WTC11 (cell line): Measurements from ENCODE around the gene DGUOK. TPM values are rescaled to one million over a fixed set of nuclear protein-coding genes. Genes with fewer than 3 reads are reported as not detected.

Experiments used
- ATAC-seq: fragments of 200-7000 bp; cut with Tn5 transposase; 2 replicates; pipeline ENCODE4 v1.10.0; 2021; ENCODE audit warnings: mild to moderate bottlenecking, moderate library complexity
- CTCF ChIA-PET: fragments of 300-600 bp; sonication (Branson Sonifier 250); formaldehyde crosslinking; loops from one replicate; lab custom pipeline; 2021; ENCODE audit warnings: antibody characterized with exemption; lab: Charles Lee
- POLR2A ChIA-PET: fragments of 350-600 bp; sonication (Branson Sonifier 250); formaldehyde crosslinking; loops from one replicate; lab custom pipeline; 2021; ENCODE audit warnings: antibody characterized with exemption; lab: Charles Lee
- DNase-seq: peaks from one replicate; pipeline ENCODE4 v3.0.0; 2021; ENCODE audit warnings: low spot score
- H3K27ac Mint-ChIP-seq: 2 replicates; pipeline ENCODE4 v1.8.0; 2021; ENCODE audit warnings: mixed read lengths
- H3K27me3 Mint-ChIP-seq: 2 replicates; pipeline ENCODE4 v1.8.0; 2021; ENCODE audit warnings: low read depth, mild to moderate bottlenecking, moderate library complexity, mixed read lengths
- H3K36me3 Mint-ChIP-seq: 2 replicates; pipeline ENCODE4 v1.8.0; 2021; ENCODE audit warnings: mixed read lengths
- H3K4me1 Mint-ChIP-seq: 2 replicates; pipeline ENCODE4 v1.8.0; 2022; ENCODE audit warnings: mixed read lengths
- H3K4me3 Mint-ChIP-seq: 2 replicates; pipeline ENCODE4 v1.8.0; 2021; ENCODE audit warnings: mild to moderate bottlenecking, moderate library complexity, mixed read lengths
- H3K9me3 Mint-ChIP-seq: 2 replicates; pipeline ENCODE4 v1.8.0; 2021; ENCODE audit warnings: mixed read lengths
- ATF1 ChIP-seq: sonication (generic); formaldehyde crosslinking; IDR thresholded peaks from 2 replicates; pipeline ENCODE4 v1.8.1; 2023; ENCODE audit warnings: mild to moderate bottlenecking, moderate library complexity, missing genetic modification reagents
- ATF3 ChIP-seq: sonication (generic); formaldehyde crosslinking; conservative IDR thresholded peaks from 2 replicates; pipeline ENCODE4 v1.8.1; 2022; ENCODE audit warnings: mild to moderate bottlenecking, missing genetic modification reagents
- CBFB ChIP-seq: sonication (generic); formaldehyde crosslinking; IDR thresholded peaks from 2 replicates; pipeline ENCODE4 v1.8.1; 2022; ENCODE audit warnings: mild to moderate bottlenecking, low read depth, missing genetic modification reagents
- CDX4 ChIP-seq: fragments of 250-450 bp; sonication (Bioruptor Pico); IDR thresholded peaks from 2 replicates; pipeline ENCODE4 v1.9.0; 2021; ENCODE audit warnings: moderate library complexity, mild to moderate bottlenecking, inconsistent platforms, borderline replicate concordance
- ELF4 ChIP-seq: sonication (generic); formaldehyde crosslinking; IDR thresholded peaks from 2 replicates; pipeline ENCODE4 v1.8.1; 2022; ENCODE audit warnings: low read depth, mild to moderate bottlenecking, moderate library complexity, missing genetic modification reagents
- GABPB1 ChIP-seq: sonication (generic); formaldehyde crosslinking; IDR thresholded peaks from 2 replicates; pipeline ENCODE4 v1.8.1; 2023; ENCODE audit warnings: mild to moderate bottlenecking, missing genetic modification reagents
- GRHL2 ChIP-seq: fragments of 250-450 bp; sonication (Bioruptor Pico); IDR thresholded peaks from 2 replicates; pipeline ENCODE4 v1.8.0; 2022; ENCODE audit warnings: mild to moderate bottlenecking, moderate library complexity; ENCODE audit not compliant: insufficient replicate concordance, severe bottlenecking
- HMGA2 ChIP-seq: fragments of 250-450 bp; sonication (Bioruptor Pico); IDR thresholded peaks from 2 replicates; pipeline ENCODE4 v1.4.0; 2021; ENCODE audit warnings: mild to moderate bottlenecking, moderate library complexity
- JUN ChIP-seq: sonication (generic); formaldehyde crosslinking; IDR thresholded peaks from 2 replicates; pipeline ENCODE4 v1.8.0; 2023; ENCODE audit warnings: mild to moderate bottlenecking, missing genetic modification reagents
- NR3C1 ChIP-seq: sonication (generic); formaldehyde crosslinking; conservative IDR thresholded peaks from 2 replicates; pipeline ENCODE4 v1.8.1; 2023; ENCODE audit warnings: low read depth, mild to moderate bottlenecking, missing genetic modification reagents
- PRDM15 ChIP-seq: sonication (generic); formaldehyde crosslinking; IDR thresholded peaks from 2 replicates; pipeline ENCODE4 v1.8.0; 2022; ENCODE audit warnings: missing genetic modification reagents
- SMAD3 ChIP-seq: sonication (generic); formaldehyde crosslinking; IDR thresholded peaks from 2 replicates; pipeline ENCODE4 v1.8.0; 2022; ENCODE audit warnings: missing genetic modification reagents, mild to moderate bottlenecking, borderline replicate concordance
- SOX15 ChIP-seq: fragments of 250-450 bp; sonication (Bioruptor Pico); IDR thresholded peaks from 2 replicates; pipeline ENCODE4 v1.9.0; 2021; ENCODE audit warnings: mild to moderate bottlenecking
- SP1 ChIP-seq: sonication (generic); formaldehyde crosslinking; conservative IDR thresholded peaks from 2 replicates; pipeline ENCODE4 v1.8.1; 2022; ENCODE audit warnings: missing genetic modification reagents
- TCF7 ChIP-seq: sonication (generic); formaldehyde crosslinking; IDR thresholded peaks from 2 replicates; pipeline ENCODE4 v1.8.0; 2022; ENCODE audit warnings: mild to moderate bottlenecking, low read depth, missing genetic modification reagents, moderate library complexity
- TP53 ChIP-seq: sonication (generic); formaldehyde crosslinking; IDR thresholded peaks from 2 replicates; pipeline ENCODE4 v1.8.1; 2023; ENCODE audit warnings: mild to moderate bottlenecking, missing genetic modification reagents
- USF2 ChIP-seq: sonication (generic); formaldehyde crosslinking; IDR thresholded peaks from 2 replicates; pipeline ENCODE4 v1.8.1; 2023; ENCODE audit warnings: mild to moderate bottlenecking, missing genetic modification reagents, moderate library complexity
- ZNF121 ChIP-seq: sonication (generic); formaldehyde crosslinking; IDR thresholded peaks from 2 replicates; pipeline ENCODE4 v1.8.0; 2023; ENCODE audit warnings: missing genetic modification reagents
- ZNF263 ChIP-seq: sonication (generic); formaldehyde crosslinking; IDR thresholded peaks from 2 replicates; pipeline ENCODE4 v1.8.1; 2022; ENCODE audit warnings: low read depth, mild to moderate bottlenecking, moderate library complexity, missing genetic modification reagents
- ZNF423 ChIP-seq: fragments of 250-450 bp; sonication (Bioruptor Pico); IDR thresholded peaks from 2 replicates; pipeline ENCODE4 v2.1.2; 2022; ENCODE audit warnings: mild to moderate bottlenecking, moderate library complexity
- ZNF425 ChIP-seq: fragments of 250-450 bp; sonication (Bioruptor Pico); conservative IDR thresholded peaks from 2 replicates; pipeline ENCODE4 v1.9.0; 2021; ENCODE audit warnings: mild to moderate bottlenecking
- total RNA-seq: library from RNA; stranded (reverse); gene quantifications from 3 replicates; pipeline ENCODE4 v1.2.3, GENCODE V29; 2021

Gene DGUOK
- total RNA-seq, 1 experiment from 2014 or later = 105 TPM

GRCh38 chr2:73998451-73998850 lies 71.8 kb downstream of the DGUOK start:
- ATAC-seq = no peak
- POLR2A ChIA-PET = no interaction called here
- Mint-ChIP-seq H3K4me3 (no peak overlapping the region), H3K4me1 (peaks cover 47% of the 10 kb centered on the region), H3K36me3 (no peaks in the 10 kb centered on the region), H3K27ac (no peak overlapping the region), H3K9me3 (no peaks in the 10 kb centered on the region), H3K27me3 (no peaks in the 10 kb centered on the region)
- DNase-seq = no peak
- CTCF ChIA-PET = interaction anchor here (1.0 to 1.5 kb wide), 2 partner anchors 27 to 78 kb away, joined by 3 read pairs; no protein-coding TSS in a partner anchor
- TF ChIP-seq ZNF425 (CRISPR knock-in tag) = no peak
- no peak for TF ChIP-seq CDX4 (CRISPR knock-in tag)
- no peak for TF ChIP-seq JUN (CRISPR knock-in tag)
- TF ChIP-seq SOX15 = no peak
- TF ChIP-seq ATF1 (CRISPR knock-in tag) = no peak
- TF ChIP-seq CBFB (CRISPR knock-in tag) = no peak

GRCh38 chr2:73998933-73999332 lies 72.3 kb downstream of the DGUOK start:
- no peaks in the 10 kb centered on the region for H3K9me3 Mint-ChIP-seq
- TF ChIP-seq SOX15 (no peak), HMGA2 (CRISPR knock-in tag) (no peak), ZNF423 (no peak), USF2 (CRISPR knock-in tag) (no peak), GRHL2 (CRISPR knock-in tag) (no peak), TCF7 (CRISPR knock-in tag) (no peak), ATF1 (CRISPR knock-in tag) (no peak), ELF4 (CRISPR knock-in tag) (no peak), GABPB1 (CRISPR knock-in tag) (no peak), PRDM15 (no peak), NR3C1 (no peak), ZNF263 (CRISPR knock-in tag) (no peak), SP1 (CRISPR knock-in tag) (no peak), ZNF121 (CRISPR knock-in tag) (no peak), ATF3 (CRISPR knock-in tag) (no peak), SMAD3 (no peak), TP53 (CRISPR knock-in tag) (no peak)
- no peak overlapping the region for H3K4me3 Mint-ChIP-seq
- H3K36me3 Mint-ChIP-seq = no peaks in the 10 kb centered on the region
- DNase-seq (no peak), ATAC-seq (no peak)
- no peaks in the 10 kb centered on the region for H3K27me3 Mint-ChIP-seq
- H3K27ac Mint-ChIP-seq = no peak overlapping the region
- CTCF ChIA-PET = interaction anchor here (1.0 to 1.5 kb wide), 2 partner anchors 27 to 78 kb away, joined by 3 read pairs; no protein-coding TSS in a partner anchor
- POLR2A ChIA-PET = no interaction called here
- H3K4me1 Mint-ChIP-seq = peaks cover 52% of the 10 kb centered on the region
